H1 (cell line): Measurements from ENCODE around the gene FRMPD4. TPM values are rescaled to one million over a fixed set of nuclear protein-coding genes. Genes with fewer than 3 reads are reported as not detected.

Experiments
- RAD21 ChIP-seq, 2 experiments: IDR thresholded peaks in 1 of 2; conservative IDR thresholded peaks in 1 of 2; 2 replicates each; pipeline ENCODE4 v1.6.1; 2011; ENCODE audit warnings: low read depth in 2 of 2, low read length in 2 of 2, improper control_type of control experiment in 1 of 2, inconsistent platforms in 1 of 2, mild to moderate bottlenecking in 1 of 2, moderate library complexity in 1 of 2
- SAP30 ChIP-seq: fragments of 300-600 bp; sonication (generic); IDR thresholded peaks from 2 replicates; pipeline ENCODE4 v1.7.1; 2012; ENCODE audit warnings: low read length, moderate library complexity, mild to moderate bottlenecking, inconsistent platforms; ENCODE audit not compliant: insufficient read depth, insufficient replicate concordance
- TEAD4 ChIP-seq: IDR thresholded peaks from 2 replicates; pipeline ENCODE4 v1.6.1; 2012; ENCODE audit warnings: low read depth, low read length, inconsistent platforms, mixed read lengths
- polyA plus RNA-seq, 7 experiments: library from polyadenylated mRNA; depleted of rRNA in 3 of 7; stranded (reverse) in 5 of 7; unstranded in 2 of 7; fragments of >200 nt in 5 of 7; fragments of 200-250 nt in 2 of 7; gene quantifications; 1 replicate in 5 of 7; 2 replicates in 1 of 7; 4 replicates in 1 of 7; pipeline versions ENCODE4 v1.2.1 to v1.2.3, GENCODE V29; 2011 to 2013; ENCODE audit warnings: missing spikeins in 2 of 7, mixed read lengths in 2 of 7
- total RNA-seq: library from RNA; stranded (reverse); fragmentation: NEBNext Ultra II Directional; extraction: Animal tissue kit (Norgen Biotek cat#: 25700); gene quantifications from 2 replicates; pipeline ENCODE4 v1.2.1, GENCODE V29; 2021

The FRMPD4 gene
- total and polyA plus RNA-seq, 2 of the 8 experiments (the other 6 are each of a cell fraction or from before 2014, with no cell fraction given) = 0.02 to 0.37 TPM

DNA sequence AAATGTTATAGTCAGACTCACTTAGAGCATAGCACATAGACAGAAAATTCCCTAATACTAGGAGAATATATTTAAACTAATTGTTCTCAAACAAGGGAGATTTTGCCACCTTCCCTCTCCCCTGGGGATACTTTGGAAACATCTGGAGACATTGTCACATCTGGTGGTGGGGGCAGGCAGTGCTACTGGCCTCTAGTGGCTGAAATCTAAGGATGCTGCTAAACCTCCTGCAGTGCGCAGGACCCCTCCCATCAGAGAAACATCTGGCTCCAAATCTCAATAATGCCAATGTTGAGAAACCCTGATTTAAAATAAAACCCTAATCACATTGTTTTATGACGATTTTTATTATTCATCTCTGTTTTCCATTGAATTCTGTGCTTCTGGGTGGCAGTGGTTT is 244.9 kb downstream of the FRMPD4 start (continued):
- TF ChIP-seq TEAD4 (peak; percentile 39; the same call in 1 of the 2 replicates), RAD21 (IDR thresholded peaks at IDR 0.05 in 1 of 2, conservative IDR thresholded peaks at IDR 0.05 in 1 of 2; ENCODE audit: low read depth in 2 of 2, low read length in 2 of 2) (peak; percentile 26 to 46), SAP30 (no peak)
